Measurements from ENCODE around the gene TRMT13.

GRCh38 chr1:100127226-100127625 is 5.7 kb upstream of the TRMT13 start:
- TF ChIP-seq CTCF (IDR thresholded peaks at IDR 0.05 in 4 of 5, conservative IDR thresholded peaks at IDR 0.05 in 1 of 5) (no peak), POLR2A (IDR thresholded peaks at IDR 0.05) (no peak)

Measured in gastrocnemius medialis (tissue), 4 donors.